ENCODE data around the gene BRD3.

BRD3 gene

GRCh38 chr9:133998915-133999595, 68.8 kb downstream of the BRD3 start:
- H3K4me3 ChIP-seq (ENCODE audit: low read depth, low read length) = no peak overlapping the region
- no peaks in the 10 kb centered on the region for H3K27me3 ChIP-seq (ENCODE audit: insufficient read depth, low read depth, severe bottlenecking)
- DNase-seq = no peak
- H3K36me3 ChIP-seq = no peaks in the 10 kb centered on the region
- no peaks in the 10 kb centered on the region for H3K9me3 ChIP-seq (ENCODE audit: severe bottlenecking)
- H3K27ac ChIP-seq = no peak overlapping the region
- no peak for TF ChIP-seq CTCF (IDR thresholded peaks at IDR 0.05; ENCODE audit: low read depth, low read length)

- H3K27me3 ChIP-seq (ENCODE audit: insufficient read depth, low read depth, severe bottlenecking) = no peaks in the 10 kb centered on the region
- H3K4me3 ChIP-seq (ENCODE audit: low read depth, low read length) = no peak overlapping the region
- no peak for DNase-seq
- no peaks in the 10 kb centered on the region for H3K36me3 ChIP-seq
- H3K27ac ChIP-seq = no peak overlapping the region
- no peak for TF ChIP-seq CTCF (IDR thresholded peaks at IDR 0.05; ENCODE audit: low read depth, low read length)
- H3K9me3 ChIP-seq (ENCODE audit: severe bottlenecking) = no peaks in the 10 kb centered on the region
These were observed 70.2 kb downstream of the BRD3 start for GRCh38 chr9:133997584-133997983.

GRCh38 chr9:133996531-133997520, 71.0 kb downstream of the BRD3 start:
- DNase-seq = no peak
- Histone ChIP-seq H3K36me3 (no peaks in the 10 kb centered on the region), H3K27me3 (ENCODE audit: insufficient read depth, low read depth, severe bottlenecking) (no peaks in the 10 kb centered on the region), H3K27ac (no peak overlapping the region), H3K4me3 (ENCODE audit: low read depth, low read length) (no peak overlapping the region), H3K9me3 (ENCODE audit: severe bottlenecking) (no peaks in the 10 kb centered on the region)
- TF ChIP-seq CTCF (IDR thresholded peaks at IDR 0.05; ENCODE audit: low read depth, low read length) = no peak

DNA sequence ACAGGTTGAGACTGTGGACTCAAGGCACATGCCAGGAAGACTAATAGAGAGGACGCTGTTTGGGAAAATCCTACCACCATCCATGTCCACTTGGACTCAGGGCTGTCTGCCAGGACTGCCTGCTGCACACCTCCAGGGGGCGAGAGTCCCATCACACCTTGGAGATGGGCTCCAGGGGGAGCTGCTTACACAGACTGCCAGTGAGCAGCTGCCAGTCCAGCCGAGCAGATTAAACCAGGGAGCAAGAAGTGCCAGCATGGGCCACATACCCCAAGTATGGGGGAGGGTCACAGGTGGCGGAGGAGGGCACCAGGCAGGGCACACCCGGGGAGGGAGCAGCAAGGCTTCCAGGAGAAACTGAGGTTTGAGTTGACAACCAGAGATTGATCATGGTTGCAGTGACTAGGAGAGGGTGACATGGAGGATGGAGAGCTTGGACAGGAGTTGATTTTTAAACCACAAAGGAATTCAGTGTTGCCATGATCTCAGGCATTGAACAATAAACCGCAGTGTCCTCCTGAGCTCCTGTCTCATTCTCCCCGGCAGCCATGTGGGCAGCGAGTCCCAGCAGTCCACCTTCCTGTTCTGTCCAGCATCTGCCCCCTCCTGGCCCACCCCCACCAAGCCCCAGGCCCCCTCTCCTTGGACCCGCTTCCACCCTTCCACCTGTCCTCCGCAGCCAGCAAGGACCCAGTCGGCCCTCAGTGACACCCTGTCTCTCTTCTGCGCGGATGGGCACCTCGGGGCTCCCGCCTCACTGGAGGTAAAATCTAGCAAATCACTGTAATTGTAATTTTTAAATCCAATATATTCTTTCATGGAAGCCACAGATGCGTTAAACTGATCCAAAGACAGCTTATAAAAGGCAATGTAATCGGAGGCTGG, 72.6 kb downstream of the BRD3 start:
- DNase-seq = peak; percentile 52
- no peak overlapping the region for H3K4me3 ChIP-seq (ENCODE audit: low read depth, low read length)
- H3K36me3 ChIP-seq = no peaks in the 10 kb centered on the region; the same call in 1 of the 2 replicates
- TF ChIP-seq CTCF (IDR thresholded peaks at IDR 0.05; ENCODE audit: low read depth, low read length) = peak; percentile 73
- no peaks in the 10 kb centered on the region for H3K27me3 ChIP-seq (ENCODE audit: insufficient read depth, low read depth, severe bottlenecking)
- no peaks in the 10 kb centered on the region for H3K9me3 ChIP-seq (ENCODE audit: severe bottlenecking)
- H3K27ac ChIP-seq = no peak overlapping the region; the same call in 1 of the 2 replicates

DNA sequence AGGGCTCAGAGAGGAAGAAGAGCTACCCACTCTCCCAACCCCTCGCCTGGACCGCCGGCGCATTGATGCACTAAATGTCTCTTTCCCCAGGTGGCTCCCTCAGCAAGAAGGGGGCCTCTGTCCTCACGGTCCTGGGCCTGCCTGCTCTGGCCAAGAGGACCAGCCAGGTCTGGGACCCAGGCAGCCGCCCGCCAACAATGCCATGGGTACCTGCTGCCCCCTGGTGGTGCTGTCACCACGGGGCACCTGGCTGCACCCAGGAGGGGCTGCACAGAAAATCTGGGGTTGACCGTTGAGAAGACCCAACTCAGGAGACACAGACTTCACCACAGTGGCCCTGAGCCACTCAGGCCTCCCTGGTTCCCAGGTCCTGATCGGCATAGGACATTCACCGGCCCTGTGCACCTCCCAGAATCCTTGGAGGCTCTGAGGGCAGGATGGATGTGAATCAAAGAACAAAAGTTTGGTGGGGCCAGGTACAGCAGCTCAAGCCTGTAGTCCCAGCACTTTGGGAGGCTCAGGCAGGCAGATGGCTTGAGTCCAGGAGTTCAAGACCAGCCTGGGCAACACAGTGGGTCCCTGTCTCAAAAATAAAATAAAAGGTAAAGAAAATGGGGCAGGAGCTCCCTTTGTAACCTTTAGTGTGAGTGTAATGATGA, 73.3 kb downstream of the BRD3 start:
- H3K27ac ChIP-seq = peak overlapping the region; percentile 30; the same call in 1 of the 2 replicates
- DNase-seq = peak; percentile 86
- H3K27me3 ChIP-seq (ENCODE audit: insufficient read depth, low read depth, severe bottlenecking) = no peaks in the 10 kb centered on the region
- H3K36me3 ChIP-seq = no peaks in the 10 kb centered on the region; the same call in 1 of the 2 replicates
- H3K4me3 ChIP-seq (ENCODE audit: low read depth, low read length) = no peak overlapping the region
- H3K9me3 ChIP-seq (ENCODE audit: severe bottlenecking) = no peaks in the 10 kb centered on the region
- peak; percentile 96 for TF ChIP-seq CTCF (IDR thresholded peaks at IDR 0.05; ENCODE audit: low read depth, low read length)

All from WERI-Rb-1 (cell line).